ENCODE data around the gene DFFB.

DNA sequence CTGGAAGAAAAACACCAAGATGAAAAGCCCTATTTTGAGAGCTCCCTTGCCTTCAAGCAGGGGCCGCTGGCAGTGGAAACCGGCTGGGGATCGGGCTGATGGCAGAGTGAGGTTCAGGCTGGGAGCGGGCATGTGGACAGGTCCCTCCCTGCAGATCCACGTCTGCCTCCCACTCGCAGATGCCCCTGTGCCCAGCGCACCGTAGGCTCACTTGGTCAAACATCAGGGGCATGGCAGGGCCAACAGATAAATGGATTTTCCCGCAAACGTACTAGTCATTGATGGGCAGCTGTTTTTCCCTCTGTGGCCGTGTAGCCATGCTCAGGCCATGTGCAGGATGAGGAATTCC lies 49.4 kb downstream of the DFFB start:
- TF ChIP-seq, protein P1, sequence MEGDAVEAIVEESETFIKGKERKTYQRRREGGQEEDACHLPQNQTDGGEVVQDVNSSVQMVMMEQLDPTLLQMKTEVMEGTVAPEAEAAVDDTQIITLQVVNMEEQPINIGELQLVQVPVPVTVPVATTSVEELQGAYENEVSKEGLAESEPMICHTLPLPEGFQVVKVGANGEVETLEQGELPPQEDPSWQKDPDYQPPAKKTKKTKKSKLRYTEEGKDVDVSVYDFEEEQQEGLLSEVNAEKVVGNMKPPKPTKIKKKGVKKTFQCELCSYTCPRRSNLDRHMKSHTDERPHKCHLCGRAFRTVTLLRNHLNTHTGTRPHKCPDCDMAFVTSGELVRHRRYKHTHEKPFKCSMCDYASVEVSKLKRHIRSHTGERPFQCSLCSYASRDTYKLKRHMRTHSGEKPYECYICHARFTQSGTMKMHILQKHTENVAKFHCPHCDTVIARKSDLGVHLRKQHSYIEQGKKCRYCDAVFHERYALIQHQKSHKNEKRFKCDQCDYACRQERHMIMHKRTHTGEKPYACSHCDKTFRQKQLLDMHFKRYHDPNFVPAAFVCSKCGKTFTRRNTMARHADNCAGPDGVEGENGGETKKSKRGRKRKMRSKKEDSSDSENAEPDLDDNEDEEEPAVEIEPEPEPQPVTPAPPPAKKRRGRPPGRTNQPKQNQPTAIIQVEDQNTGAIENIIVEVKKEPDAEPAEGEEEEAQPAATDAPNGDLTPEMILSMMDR (conservative IDR thresholded peaks at IDR 0.05): no peak
- no peak for TF ChIP-seq ZFX (IDR thresholded peaks at IDR 0.05)

All from C4-2B (cell line).